ENCODE data around the gene LAMB4. TPM values are rescaled to one million over a fixed set of nuclear protein-coding genes. Genes with fewer than 3 reads are reported as not detected.

Gene LAMB4
- total and polyA plus RNA-seq, 2 of the 4 experiments (the other 2 are of a cell fraction) = 0.12 to 0.18 TPM

GRCh38 chr7:108008240-108008639 lies 121.9 kb downstream of the LAMB4 start:
- H3K27ac ChIP-seq (ENCODE audit: insufficient read depth, low read length) = no peak overlapping the region
- H3K9ac ChIP-seq (ENCODE audit: low read depth, low read length) = no peak overlapping the region
- no peaks in the 10 kb centered on the region for H3K9me3 ChIP-seq (ENCODE audit: control insufficient read depth, insufficient read depth, low read length)
- ChIA-PET POLR2A (ENCODE audit: unreplicated experiment) (no interaction called here), CTCF (no interaction called here)
- no peaks in the 10 kb centered on the region for H3K36me3 ChIP-seq (ENCODE audit: control insufficient read depth, insufficient read depth, low read length)
- 100% methylated on average over 1 of the region's 4 CpGs; no CpG with 5 or more reads in 1 of the 2 experiments for WGBS, 2 experiments (ENCODE audit: extremely low coverage in 2 of 2, insufficient read length in 1 of 2)
- dilution Hi-C loops (cut with HindIII; ENCODE audit: low sequenced_read_pairs, unreplicated experiment) (loop anchor here (25.0 kb wide), 1 partner anchor 129 kb away; the partner anchor contains the start of gene LAMB4), intact Hi-C loops (cut with micrococcal nuclease) (no loop called here), in situ Hi-C loops (cut with MboI; ENCODE audit: low sequenced_read_pairs) (no loop called here)
- no peak overlapping the region for H3K4me3 ChIP-seq (ENCODE audit: insufficient read depth, low read depth, low read length)
- no peak overlapping the region for H4K91ac ChIP-seq (ENCODE audit: insufficient read depth, low read depth, low read length)
- H3K4me2 ChIP-seq (ENCODE audit: low read depth, low read length) = no peak overlapping the region
- no peaks in the 10 kb centered on the region for H3K27me3 ChIP-seq (ENCODE audit: control insufficient read depth, insufficient read depth, low read length)
- no peak overlapping the region for H2AK9ac ChIP-seq (replicated peaks; ENCODE audit: low read depth, low read length, poor library complexity)
- no peak overlapping the region for H3K4ac ChIP-seq (ENCODE audit: low read depth, low read length)
- DNase-seq (no peak), ATAC-seq (ENCODE audit: low read depth) (no peak)
- H3K56ac ChIP-seq (ENCODE audit: extremely low read depth, insufficient read depth, low read length) = no peak overlapping the region
- TF ChIP-seq ELK1 (IDR thresholded peaks at IDR 0.05; ENCODE audit: borderline replicate concordance, low read depth, low read length) = no peak
- TF ChIP-seq RAD21 (IDR thresholded peaks at IDR 0.05; ENCODE audit: low read length) = no peak
- no peak for TF ChIP-seq POLR2A (IDR thresholded peaks at IDR 0.05; ENCODE audit: low read depth, low read length)
- no peak for TF ChIP-seq SMC3 (IDR thresholded peaks at IDR 0.05; ENCODE audit: low read depth, low read length)
- no peak for TF ChIP-seq BHLHE40 (IDR thresholded peaks at IDR 0.05; ENCODE audit: low read depth, low read length)
- TF ChIP-seq MAZ (IDR thresholded peaks at IDR 0.05; ENCODE audit: borderline replicate concordance, low read depth, low read length) = no peak
- TF ChIP-seq NFE2L2 (IDR thresholded peaks at IDR 0.05; ENCODE audit: low read depth, low read length) = no peak
- H3K9me1 ChIP-seq (ENCODE audit: insufficient read depth, low read length) = peaks cover 10% of the 10 kb centered on the region; the same call in 1 of the 2 replicates
- H2BK15ac ChIP-seq (ENCODE audit: low read depth, low read length) = no peak overlapping the region
- peaks cover 8% of the 10 kb centered on the region for H3K4me1 ChIP-seq (ENCODE audit: control insufficient read depth, insufficient read depth, low read length)
- H3K23ac ChIP-seq (ENCODE audit: low read depth, low read length) = no peak overlapping the region
- H3K14ac ChIP-seq (replicated peaks; ENCODE audit: low read depth, low read length) = no peak overlapping the region
- no peak overlapping the region for H3K18ac ChIP-seq (ENCODE audit: low read depth, low read length)
- H2BK5ac ChIP-seq (ENCODE audit: low read depth, low read length, poor library complexity, severe bottlenecking) = no peak overlapping the region
- H3K79me1 ChIP-seq (ENCODE audit: low read depth in 1 of 2, low read length in 2 of 2) = no peaks in the 10 kb centered on the region
- no peak overlapping the region for H2BK20ac ChIP-seq (ENCODE audit: low read depth, low read length)
- H2AK5ac ChIP-seq (ENCODE audit: low read depth, low read length) = peak overlapping the region; percentile 29; the same call in 1 of the 2 replicates
- no peak overlapping the region for H2AFZ ChIP-seq (replicated peaks; ENCODE audit: low read length, poor library complexity)
- no TSS peak for BruUV-seq (replicated peaks)
- no peak overlapping the region for H2BK120ac ChIP-seq (ENCODE audit: low read depth, low read length)
- H4K8ac ChIP-seq (ENCODE audit: low read depth in 2 of 2, low read length in 2 of 2) = no peak overlapping the region
- H4K20me1 ChIP-seq (ENCODE audit: insufficient read depth, low read length) = no peaks in the 10 kb centered on the region
- H4K5ac ChIP-seq (ENCODE audit: low read depth, low read length) = no peak overlapping the region
